ENCODE measurements around the gene RMC1. TPM values are rescaled to one million over a fixed set of nuclear protein-coding genes. Genes with fewer than 3 reads are reported as not detected.

RMC1 gene
- total RNA-seq, 4 donors from 2014 or later, result 17.9 to 34.1 (median 28.9) TPM

Small RNA genes within 50 kb of the gene (small RNA-seq; reads per million reads assigned to genes)
- gene AC026634.1 (0 reads per million in 4 donors), gene RF00019 (0 reads per million in 4 donors)

Other genes with a start within 250 kb of the RMC1 start
- 10 to 100 TPM; 30.8 to 84.1 (median 51.3) TPM for gene RIOK3, start 50.2 kb upstream of the RMC1 start, total RNA-seq
- 10 to 100 TPM; 35.6 to 63.2 (median 51.9) TPM for gene NPC1, start 83.0 kb downstream of the RMC1 start, total RNA-seq
- gene ANKRD29, start 159.4 kb downstream of the RMC1 start, total RNA-seq, result 10 to 100 TPM in 2 of 4 donors, 1 to 10 TPM in 2; 3.5 to 19.3 (median 10.5) TPM
- gene LAMA3, start 185.9 kb downstream of the RMC1 start, total RNA-seq, result 10 to 100 TPM in 1 of 4 donors, 1 to 10 TPM in 3; 8.3 to 13.5 (median 9.5) TPM